Activated CD4-positive, alpha-beta T cell treated with anti-CD3 and anti-CD28 coated beads, Interleukin-2, amount 50 U/mL, for 1 hour (primary cell): ENCODE data around the gene N4BP2L1.
"Not testable (repeated sequence)": the region's sequence is repeated elsewhere in the genome, so short reads cannot be mapped to it uniquely, and the experiment has no call there.

Source experiments
- DNase-seq: peaks from one replicate; pipeline ENCODE4 v3.0.0-alpha.2; 2020

The N4BP2L1 gene

DNA sequence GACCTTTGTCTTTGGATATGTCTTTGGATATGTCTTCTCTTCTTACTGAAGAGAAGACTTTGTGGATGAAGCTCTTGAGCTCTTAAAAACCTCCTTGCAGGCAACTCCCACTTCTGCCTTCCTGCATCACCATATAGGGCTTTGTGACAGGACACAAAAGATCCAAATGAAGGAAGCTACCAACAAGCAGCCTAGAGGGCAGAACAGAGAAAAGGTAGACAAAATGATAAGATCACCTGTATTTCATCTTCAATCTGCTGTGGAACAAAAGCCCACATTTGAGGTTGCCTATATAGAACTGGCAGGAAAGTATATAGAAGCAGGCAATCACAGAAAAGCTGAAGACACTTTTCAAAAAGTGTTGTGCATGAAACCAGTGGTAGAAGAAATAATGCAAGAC is 42.5 kb downstream of the N4BP2L1 start:
- no peak for DNase-seq

DNA sequence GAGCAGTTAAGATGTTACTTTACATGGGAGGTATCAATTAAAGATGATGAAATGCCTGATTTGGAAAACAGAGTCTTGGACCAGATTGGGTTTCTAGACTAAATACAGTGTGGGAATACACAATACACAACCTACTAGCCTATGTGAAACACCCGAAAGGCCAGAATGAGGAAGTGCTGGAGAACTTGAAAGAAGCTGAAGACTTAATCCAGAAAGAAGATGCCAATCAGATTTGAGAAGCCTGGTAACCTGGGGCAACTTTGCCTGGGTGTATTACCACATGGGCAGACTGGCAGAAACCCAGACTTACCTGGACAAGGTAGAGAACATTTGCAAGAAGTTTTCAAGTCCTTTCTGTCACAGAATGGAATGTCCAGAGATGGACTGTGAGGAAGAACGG is 43.2 kb downstream of the N4BP2L1 start:
- DNase-seq = no peak

DNA sequence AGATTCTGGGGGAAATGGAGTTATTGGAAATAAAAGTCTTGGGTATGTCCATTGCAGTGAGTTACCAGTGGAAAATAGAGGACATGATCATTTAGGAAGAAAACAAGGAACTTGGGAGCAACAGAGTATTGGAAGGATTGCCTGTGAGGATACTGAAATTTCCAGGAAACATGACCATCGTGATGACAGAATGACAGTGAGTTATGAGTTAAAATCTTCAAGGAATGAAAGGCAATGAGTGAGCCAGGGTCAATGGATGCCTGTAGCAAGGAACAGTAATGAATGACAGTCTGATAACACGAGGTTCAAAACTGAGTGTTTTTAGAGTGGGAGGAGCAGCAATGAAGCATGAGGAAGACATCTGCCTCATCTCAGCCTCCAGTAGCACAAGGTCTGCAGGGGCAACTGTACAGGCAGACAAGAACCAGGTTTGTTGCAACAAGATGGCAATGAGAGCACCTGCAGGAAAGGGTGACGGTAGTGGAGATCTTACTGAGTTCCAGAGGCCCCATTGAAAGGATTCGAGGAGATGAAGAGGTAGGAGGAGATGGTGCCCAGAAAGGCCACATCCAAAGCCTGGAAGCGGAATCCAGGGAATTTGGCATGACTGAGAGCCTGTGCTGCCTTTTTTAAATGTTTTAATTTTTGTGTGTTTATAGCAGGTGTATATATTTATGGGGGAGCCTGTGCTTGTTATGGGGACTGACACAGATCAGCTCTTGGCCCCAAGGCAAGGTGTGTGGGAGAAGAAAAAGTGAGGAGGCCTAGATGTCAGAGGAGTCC is 43.9 kb downstream of the N4BP2L1 start:
- no peak for DNase-seq

DNA sequence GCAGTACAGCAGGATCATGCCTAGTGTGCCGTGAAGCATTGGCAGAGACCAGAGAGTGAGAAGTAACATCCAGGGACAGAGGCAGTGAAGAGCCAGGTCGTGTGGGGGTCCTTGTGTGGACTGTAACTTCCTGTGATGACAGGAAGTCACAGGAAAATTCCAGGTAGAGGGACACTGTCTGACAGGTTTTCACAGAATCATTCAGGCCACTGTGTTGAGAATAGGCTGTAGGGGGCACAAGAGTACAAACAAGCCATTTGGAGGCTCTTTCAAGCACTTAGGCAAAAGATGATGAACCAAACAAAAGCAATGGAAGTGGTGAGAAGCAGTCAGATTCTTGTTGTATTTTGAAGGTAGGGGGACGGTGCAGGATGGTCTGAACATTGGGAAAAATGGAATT is 46.4 kb downstream of the N4BP2L1 start:
- DNase-seq = no peak

DNA sequence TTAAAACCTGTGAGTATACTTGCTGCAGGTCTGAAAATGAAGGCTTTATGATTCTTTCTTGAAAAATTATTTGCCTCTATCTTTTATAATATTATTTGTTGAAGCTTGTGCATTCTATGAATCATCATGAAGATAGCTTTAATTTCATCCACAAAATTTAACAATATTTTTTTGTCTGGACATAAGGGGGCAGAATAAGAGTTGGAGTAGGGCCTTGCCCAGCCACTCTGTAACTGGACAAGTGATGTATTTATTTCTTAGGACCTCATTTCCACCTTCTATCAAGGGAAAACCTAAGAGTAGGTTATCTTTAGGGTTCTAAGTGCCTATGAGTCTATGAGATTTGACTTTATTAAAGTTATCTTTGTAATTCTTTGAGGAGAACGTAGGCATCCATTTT is 49.9 kb downstream of the N4BP2L1 start:
- DNase-seq = no peak

DNA sequence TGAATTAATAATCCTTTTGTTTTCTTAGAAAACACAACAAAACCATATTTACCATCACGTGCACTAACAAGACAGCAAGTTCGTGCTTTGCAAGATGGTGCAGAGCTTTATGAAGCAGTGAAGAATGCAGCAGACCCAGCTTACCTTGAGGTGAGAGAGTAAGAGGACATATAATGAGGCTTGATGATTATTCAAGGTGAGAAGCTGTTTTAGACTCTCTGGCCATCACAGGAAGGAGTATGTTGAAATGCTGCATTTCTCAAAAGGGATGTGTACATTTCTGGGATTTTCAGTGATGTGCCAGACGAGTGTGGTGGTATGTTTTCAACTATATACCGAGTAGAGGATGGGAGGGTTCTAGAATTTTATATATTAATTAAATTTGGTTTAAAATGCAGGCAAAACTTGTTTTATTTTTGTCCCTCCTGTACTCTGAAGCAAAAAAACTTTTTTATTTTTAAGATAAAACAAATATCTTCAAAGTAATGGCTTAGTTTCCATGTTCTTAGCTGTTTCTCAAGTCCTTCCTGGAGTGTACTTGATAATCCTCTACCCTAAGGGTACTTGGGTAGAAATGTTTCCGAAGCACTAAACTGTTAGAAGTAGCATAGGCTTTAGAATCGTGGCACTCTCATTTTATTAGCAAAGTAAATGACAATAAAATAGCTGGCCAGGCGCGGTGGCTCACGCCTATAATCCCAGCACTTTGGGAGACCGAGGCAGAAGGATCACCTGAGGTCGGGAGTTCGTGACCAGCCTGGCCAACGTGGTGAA is 51.1 kb downstream of the N4BP2L1 start:
- no peak for DNase-seq

DNA sequence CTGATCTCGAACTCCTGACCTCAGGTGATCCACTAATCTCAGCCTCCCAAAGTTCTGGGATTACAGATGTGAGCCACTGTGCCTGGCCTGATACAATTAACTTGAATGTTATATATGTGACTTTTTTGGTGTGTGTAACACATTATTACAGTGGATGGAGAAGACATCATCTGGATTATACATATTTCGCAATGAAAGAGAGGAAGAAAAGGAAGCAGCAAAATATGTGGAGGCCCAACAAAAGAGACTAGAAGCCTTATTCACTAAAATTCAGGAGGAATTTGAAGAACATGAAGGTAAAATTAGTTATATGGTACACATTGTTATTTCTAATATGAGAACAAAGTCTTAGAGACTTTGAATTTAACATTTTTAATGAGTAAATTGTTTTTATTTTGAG is 57.1 kb downstream of the N4BP2L1 start:
- DNase-seq = no peak

DNA sequence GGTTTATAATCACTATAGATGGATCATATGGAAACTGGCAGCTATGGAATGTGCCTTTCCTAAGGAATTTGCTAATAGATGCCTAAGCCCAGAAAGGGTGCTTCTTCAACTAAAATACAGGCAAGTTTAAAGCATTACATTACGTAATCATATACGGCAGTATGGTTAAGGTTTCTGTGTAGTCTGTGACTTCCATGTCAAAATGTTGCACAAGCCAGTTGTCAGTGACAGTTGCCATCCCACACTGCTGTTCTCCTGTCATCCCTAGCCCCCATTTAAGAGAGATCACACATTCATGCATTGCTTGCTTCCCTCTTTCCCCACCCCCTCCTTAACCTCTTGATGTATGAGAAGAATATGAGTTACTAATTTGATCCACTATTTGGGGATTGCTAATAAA is 65.4 kb downstream of the N4BP2L1 start:
- no peak for DNase-seq

DNA sequence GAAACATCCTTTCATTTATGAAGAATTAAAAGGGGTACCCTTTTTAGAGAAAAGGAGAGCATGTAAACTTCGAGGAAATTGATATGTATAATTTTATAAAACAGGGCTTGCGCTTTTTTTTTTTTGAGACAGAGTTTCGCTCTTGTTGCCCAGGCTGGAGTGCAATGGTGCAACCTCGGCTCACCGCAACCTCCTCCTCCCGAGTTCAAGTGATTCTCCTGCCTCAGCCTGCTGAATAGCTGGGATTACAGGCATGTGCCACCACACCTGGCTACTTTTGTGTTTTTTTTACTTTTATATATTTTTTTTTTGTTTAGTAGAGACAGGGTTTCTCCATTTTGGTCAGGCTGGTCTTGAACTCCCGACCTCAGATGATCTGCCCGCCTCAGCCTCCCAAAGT is 72.0 kb downstream of the N4BP2L1 start:
- not testable (repeated sequence) for DNase-seq

DNA sequence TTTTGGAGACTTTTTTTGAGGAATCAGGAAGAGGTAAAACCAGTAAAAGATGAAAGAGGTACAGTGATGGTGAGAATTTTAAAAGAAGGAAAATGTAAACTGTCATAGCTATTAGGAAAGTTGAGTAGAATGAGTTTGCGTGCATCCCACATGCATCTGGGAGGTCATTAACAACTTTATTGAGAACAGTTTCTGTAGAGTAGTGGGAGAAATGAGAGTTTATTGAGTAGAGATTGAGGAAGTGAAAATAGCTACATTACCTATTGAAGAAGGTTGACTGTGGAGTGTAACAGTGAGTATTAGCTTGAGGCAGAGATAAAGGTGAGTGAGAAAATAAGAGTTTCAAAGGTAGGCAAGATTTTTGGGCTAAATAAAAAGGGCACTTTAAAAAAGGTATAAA is 73.9 kb downstream of the N4BP2L1 start:
- DNase-seq = no peak

DNA sequence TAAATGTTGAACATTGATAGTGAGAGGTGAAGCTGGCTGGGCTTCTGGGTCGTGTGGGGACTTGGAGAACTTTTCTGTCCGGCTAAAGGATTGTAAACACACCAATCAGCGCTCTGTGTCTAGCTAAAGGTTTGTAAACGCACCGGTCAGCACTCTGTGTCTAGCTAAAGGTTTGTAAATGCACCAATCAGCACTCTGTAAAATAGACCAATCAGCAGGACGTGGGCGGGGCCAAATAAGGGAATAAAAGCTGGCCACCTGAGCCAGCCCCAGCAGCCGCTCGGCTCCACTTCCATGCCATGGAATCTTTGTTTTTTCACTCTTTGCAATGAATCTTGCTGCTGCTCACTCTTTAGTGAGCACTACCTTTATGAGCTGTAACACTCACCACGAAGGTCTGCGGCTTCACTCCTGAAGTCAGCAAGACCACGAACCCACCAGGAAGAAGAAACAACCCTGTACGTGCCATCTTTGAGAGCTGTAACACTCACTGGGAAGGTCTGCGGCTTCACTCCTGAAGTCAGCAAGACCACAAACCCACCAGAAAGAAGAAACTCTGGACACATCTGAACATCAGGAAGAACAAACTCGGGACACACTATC is 77.0 kb downstream of the N4BP2L1 start:
- DNase-seq = not testable (repeated sequence)
